AG04449 (cell line): ENCODE measurements around the gene RPL38.

Experiments used
- CTCF ChIA-PET: fragments of 350-600 bp; formaldehyde crosslinking; extraction: SDS; loops from one replicate; lab custom pipeline; 2021; ENCODE audit warnings: antibody characterized with exemption; lab: Yijun Ruan, JAX
- POLR2A ChIA-PET: fragments of 400-600, 350-600 bp; formaldehyde crosslinking; extraction: SDS; loops from one replicate; lab custom pipeline; 2020; ENCODE audit warnings: antibody characterized with exemption, inconsistent platforms; lab: Yijun Ruan, JAX
- DNase-seq: peaks from one replicate; pipeline ENCODE4 v3.0.0-alpha.2; 2010; ENCODE audit warnings: low read depth, low spot score
- H3K4me3 ChIP-seq: 2 replicates; pipeline ENCODE4 v1.5.1; 2011; ENCODE audit warnings: low read depth, mild to moderate bottlenecking, control low read depth, low read length
- CTCF ChIP-seq: IDR thresholded peaks from one replicate; pipeline ENCODE4 v1.5.1; 2011; ENCODE audit warnings: mild to moderate bottlenecking, moderate library complexity, low read length, control low read depth, inconsistent platforms; ENCODE audit not compliant: insufficient read depth; ENCODE audit errors: missing control alignments

RPL38 gene

GRCh38 chr17:74223901-74224300 is 20.4 kb downstream of the RPL38 start:
- no peak overlapping the region for H3K4me3 ChIP-seq
- no peak for DNase-seq
- ChIA-PET POLR2A (no interaction called here), CTCF (no interaction called here)
- TF ChIP-seq CTCF: no peak

- H3K4me3 ChIP-seq: no peak overlapping the region
- POLR2A ChIA-PET: no interaction called here
- CTCF ChIA-PET: interaction anchor here (1.0 kb wide), 1 partner anchor 16 kb away, joined by 3 read pairs; no protein-coding TSS in a partner anchor
- no peak for DNase-seq
- TF ChIP-seq CTCF: no peak
These were observed 21.7 kb downstream of the RPL38 start for GRCh38 chr17:74224959-74225725.

- CTCF ChIA-PET: no interaction called here
- POLR2A ChIA-PET: no interaction called here
- H3K4me3 ChIP-seq: no peak overlapping the region
- TF ChIP-seq CTCF: no peak
- DNase-seq: no peak
These were observed 22.8 kb downstream of the RPL38 start for GRCh38 chr17:74226252-74226651.

- H3K4me3 ChIP-seq: no peak overlapping the region
- ChIA-PET POLR2A (no interaction called here), CTCF (interaction anchor here (0.9 kb wide), 1 partner anchor 69 kb away, joined by 3 read pairs; no protein-coding TSS in a partner anchor)
- no peak for DNase-seq
- TF ChIP-seq CTCF: no peak
These were observed 24.0 kb downstream of the RPL38 start for GRCh38 chr17:74227271-74228080.

- no peak for DNase-seq
- no peak for TF ChIP-seq CTCF
- CTCF ChIA-PET: no interaction called here
These were observed 25.0 kb downstream of the RPL38 start for GRCh38 chr17:74228306-74228978.

GRCh38 chr17:74230896-74231295 is 27.4 kb downstream of the RPL38 start:
- no peak for TF ChIP-seq CTCF
- ChIA-PET CTCF (no interaction called here), POLR2A (no interaction called here)
- H3K4me3 ChIP-seq: no peak overlapping the region
- no peak for DNase-seq

More at GRCh38 chr17:74228306-74228978, 25.0 kb downstream of the RPL38 start:
- POLR2A ChIA-PET: no interaction called here
- no peak overlapping the region for H3K4me3 ChIP-seq
